Endometrial microvascular endothelial cells (primary cell): ENCODE measurements around the gene OOSP1. TPM values are rescaled to one million over a fixed set of nuclear protein-coding genes. Genes with fewer than 3 reads are reported as not detected.
"Not testable (repeated sequence)": the region's sequence is repeated elsewhere in the genome, so short reads cannot be mapped to it uniquely, and the experiment has no call there.

Experiments
- in situ Hi-C: cut with HindIII; loops from 2 replicates; pipeline ENCODE4 v1.10.0; 2017; ENCODE audit warnings: low sequenced_read_pairs, low pct_unique_long_range_greater_than_20kb; ENCODE audit errors: inconsistent ontology term
- total RNA-seq: library from RNA; depleted of rRNA; stranded (reverse); fragments of >200 nt; gene quantifications from one replicate; pipeline ENCODE4 v1.2.3, GENCODE V29; 2015; ENCODE audit errors: inconsistent ontology term

The OOSP1 gene
- total RNA-seq, 1 donor from 2014 or later: not detected

DNA sequence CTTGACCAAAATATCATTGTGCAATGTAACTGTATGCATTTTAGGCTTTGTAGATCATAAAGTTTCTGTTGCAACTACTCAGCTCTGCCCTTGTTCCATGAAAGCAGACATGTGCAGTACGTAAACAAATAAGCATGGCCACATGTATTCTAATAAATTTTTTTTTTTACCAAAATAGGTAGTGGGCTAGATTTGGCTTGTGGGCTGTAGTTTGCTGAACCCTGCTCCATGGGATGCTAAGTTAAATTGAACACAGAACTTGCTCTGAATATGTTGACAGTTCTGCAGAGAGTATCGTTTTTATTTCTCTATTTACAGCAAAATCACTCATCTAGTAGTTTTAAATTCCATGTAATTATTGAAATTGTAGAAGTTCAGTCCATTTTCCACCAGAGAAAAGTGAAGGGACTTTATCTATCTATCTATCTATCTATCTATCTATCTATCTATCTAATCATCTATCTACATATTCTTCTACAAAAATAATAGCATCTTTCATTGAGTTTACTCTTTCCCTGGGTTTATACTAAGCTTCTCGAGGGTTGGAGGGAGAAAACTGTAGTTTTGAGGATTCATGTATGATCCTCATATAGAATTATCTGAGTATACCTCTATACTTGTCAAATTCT is 16.1 kb downstream of the OOSP1 start:
- in situ Hi-C loops: no loop called here

DNA sequence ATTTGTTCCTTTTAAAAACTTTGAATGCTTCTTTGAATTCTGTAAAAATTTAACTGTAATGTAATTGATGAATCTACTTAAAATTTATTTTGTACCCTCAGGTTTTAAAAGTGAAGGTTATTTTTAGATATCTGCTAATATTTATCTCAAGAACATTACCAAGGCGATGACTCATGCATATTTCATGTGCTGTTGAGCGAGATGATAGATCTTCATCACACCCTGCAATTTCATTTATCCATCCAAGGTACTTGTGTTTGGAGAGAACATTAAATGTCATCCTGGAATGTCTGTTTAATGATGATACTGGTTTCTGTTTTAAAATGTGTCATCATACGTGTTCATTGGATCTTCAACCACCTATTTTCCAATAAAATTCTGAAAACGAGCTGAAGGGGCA is 18.9 kb downstream of the OOSP1 start:
- in situ Hi-C loops: no loop called here

DNA sequence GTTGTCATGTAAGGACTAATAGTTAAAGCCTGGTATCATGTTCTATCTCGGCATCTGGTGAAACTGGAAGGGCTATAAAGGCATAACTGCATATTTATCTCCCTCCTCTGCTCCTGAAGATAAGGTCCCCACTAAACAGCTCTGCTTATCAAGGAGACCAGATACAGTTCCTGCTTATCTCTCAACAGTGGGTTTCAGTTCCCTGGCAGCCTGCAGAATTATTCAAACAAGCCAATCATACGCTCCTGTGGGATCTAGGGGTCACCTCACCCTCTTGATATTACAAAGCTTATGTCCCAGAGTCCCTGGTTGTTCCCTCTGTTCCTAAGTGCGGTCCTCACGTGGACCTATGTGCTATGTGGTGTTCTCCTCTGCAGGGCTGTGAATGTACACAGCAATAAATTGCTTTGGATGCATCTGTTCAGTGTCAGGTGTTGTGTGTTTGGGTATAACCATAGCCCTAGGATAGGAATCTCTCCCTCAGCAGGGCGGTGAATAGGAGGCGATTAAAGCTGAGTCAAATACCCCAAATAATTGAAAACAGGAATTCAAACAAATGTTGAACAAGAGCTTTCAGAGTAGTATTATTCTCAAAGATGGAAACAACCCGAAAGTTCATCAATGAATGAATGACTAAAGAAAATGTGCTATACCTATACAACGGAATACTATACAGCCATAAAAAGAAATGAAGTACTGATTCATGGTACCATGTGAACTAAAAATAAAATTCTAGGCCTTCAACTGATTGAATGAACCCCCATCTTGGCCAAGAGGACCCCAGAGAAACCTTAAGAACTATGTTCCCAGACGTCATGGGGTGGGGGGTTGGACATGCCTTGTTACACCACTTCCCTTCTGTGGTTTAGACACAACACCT is 22.5 kb downstream of the OOSP1 start:
- in situ Hi-C loops: no loop called here

DNA sequence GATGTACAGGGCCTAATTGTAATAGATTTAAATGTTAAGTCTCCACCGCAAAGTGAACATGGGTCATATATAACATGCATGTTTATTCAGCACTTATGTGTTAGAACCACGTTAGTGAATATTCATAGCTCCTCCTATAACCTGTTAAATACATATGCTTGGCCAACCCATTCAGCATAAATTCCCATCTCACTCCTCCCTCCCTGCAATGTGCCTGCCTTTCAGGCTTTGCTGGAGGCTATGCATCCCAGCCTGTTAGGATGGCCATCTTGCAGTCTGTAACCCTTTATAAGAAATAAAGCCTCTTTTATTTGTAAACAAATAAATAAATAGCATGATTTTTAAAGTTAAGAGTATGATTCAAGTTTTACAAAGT is 23.9 kb downstream of the OOSP1 start:
- in situ Hi-C loops: no loop called here

DNA sequence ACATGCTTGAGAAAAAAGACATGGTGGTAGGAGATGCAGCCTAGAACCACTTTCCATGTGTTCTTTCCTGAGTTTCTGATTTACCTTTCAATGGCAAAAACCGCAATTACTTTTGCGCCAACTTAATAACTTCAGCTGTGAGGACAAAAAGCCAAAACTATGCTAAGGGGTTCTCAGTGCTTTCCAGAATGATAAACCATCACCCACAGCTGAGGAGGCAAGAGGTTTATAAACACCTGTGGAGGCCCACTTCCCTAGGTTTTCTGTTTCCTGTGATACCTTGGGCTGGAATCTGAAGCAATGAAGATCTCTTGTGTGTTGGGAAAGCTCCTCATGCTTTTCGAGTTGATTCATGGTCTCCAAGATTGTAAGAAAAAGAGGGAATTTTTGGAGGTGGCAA is 25.5 kb downstream of the OOSP1 start, which contains the start of gene OOSP4A:
Gene OOSP4A, plus strand, starts transcription at position 301 of the 400 bp plus-strand sequence. Its CDS starts 0 bp downstream, at position 301.
- in situ Hi-C loops: no loop called here

DNA sequence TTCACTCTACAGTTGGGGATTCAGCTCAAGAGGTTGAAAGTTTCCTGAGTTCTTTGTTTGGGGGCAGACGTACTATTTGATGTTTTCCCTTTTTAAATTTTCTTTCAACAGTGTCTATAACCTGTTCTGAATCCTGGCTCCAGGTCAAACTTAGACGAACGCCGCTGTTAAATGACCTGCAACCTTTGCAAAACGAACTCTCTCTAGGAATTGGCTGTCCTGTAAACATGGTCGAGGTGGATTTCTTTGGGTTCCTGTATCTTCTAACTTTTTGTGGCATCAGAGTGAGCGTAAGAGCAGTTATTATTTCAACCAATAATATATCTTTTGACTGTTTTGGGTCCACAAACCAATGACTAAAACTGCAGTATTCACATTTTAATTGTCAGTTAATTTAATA is 27.2 kb downstream of the OOSP1 start:
- in situ Hi-C loops: no loop called here

DNA sequence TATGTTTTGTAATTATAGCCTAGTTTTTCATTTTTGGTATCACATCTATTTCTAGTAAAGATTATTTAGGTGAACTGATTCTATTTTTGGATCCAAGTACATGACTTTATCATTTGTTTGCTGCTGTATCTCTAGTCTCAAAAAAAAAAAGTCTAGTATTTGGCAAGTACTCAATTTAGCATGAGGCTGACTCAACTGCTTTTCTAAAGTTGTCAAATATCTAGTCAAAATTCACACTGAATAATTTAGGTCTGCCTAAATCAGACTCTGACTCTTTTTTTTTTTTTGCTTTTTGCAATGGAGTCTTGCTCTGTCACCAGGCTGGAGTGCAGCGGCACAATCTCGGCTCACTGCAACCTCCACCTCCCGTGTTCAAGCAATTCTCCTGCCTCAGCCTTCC is 28.0 kb downstream of the OOSP1 start:
- in situ Hi-C loops: no loop called here

DNA sequence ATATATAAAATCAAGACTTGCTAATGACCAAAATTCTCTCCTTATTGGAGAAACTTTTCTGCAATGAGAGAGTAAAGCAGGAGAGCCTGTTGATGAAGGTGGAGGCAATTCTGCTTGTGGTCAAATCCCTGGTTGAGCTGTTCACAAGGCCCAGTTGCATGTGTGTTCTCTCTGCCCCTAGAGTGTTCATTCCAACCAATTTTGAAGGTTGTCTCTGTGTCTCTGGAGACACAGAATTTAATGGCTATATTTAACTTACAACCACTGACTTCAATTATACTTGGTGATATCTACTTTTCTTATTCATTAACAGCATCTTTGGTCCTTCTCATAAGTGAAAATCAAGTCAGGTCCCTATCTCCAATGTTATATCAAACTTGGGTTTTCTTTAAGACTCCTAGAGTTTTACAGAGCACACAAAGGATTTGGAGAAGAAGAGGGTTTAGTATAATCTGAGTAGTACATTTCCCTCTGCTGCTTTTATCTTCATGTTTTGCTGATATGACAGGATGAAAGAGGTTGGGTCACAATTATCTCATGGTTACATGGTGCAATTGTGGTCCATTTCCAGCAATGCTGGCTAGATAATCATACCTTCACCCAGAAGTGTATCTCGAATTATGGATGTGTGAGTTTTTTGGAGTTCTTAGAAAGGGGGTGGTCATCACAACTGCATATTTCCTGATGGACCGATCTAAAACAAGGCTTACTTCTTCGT is 29.6 kb downstream of the OOSP1 start:
- in situ Hi-C loops: no loop called here

DNA sequence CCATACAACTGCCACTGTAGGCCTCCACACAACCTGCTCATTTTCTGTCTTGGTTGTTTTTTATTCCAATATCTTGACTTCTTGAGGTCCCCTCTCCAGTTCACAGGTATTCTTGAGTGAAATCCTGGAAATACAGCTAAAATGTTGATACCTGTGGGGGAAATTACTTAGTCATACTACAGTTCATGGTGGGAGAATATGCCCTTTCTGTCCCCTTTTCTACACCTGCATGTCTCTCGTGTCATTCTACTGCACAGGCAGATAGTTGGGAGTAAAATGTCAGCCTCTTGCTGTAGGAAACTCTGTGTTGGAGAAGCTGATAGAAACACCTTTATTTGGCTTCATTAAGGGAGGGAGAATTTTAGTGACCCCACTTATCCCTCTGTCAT is 30.2 kb downstream of the OOSP1 start:
- in situ Hi-C loops: no loop called here

DNA sequence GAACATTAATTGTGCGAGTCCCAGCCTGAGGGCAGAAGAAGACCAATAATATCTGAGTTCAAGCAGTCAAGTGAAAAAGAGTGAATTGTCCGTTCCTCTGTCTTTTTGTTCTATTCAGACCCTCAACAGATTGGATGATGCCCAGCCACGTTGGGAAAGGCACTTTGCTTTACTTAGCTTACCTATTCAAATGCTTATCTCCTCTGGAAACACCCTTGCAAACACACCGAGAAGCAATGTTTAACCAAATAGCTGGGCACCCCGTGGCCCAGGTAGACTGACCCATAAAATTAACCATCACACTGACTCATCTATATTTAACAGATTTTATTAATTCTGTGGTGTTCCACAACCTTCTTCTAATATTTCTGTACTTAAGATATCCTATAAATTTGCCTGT is 34.9 kb downstream of the OOSP1 start:
- in situ Hi-C loops: no loop called here

DNA sequence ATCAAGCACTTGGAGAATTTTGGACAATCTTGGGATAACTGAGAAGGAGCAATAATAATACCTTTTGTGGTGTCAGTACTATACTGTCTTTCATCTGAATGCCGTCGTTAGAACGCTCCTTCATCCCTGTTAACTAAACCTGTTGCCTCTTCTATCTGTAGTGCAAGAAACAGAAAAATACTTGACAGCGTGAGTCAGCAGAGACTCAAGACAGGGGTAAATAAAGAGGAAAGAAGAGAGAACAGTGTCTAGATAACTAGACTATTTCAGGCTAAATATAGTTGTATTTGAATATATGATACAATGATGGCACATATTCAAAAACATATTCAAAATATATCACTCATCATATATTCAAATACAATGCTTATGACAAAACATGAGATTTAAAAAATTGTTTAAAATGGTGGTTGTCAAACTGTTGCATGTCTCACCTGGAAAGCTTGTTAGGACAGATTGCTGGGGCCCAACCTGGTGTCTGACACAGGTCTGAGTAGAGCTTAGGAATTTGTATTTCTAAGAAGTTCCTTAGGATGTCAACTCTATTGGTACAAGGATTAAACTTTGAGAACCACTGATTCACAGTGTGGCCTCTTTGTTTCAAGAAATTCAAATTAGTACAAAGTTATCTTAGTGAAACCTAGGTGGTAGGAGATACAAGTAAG is 43.0 kb downstream of the OOSP1 start:
- in situ Hi-C loops: no loop called here

DNA sequence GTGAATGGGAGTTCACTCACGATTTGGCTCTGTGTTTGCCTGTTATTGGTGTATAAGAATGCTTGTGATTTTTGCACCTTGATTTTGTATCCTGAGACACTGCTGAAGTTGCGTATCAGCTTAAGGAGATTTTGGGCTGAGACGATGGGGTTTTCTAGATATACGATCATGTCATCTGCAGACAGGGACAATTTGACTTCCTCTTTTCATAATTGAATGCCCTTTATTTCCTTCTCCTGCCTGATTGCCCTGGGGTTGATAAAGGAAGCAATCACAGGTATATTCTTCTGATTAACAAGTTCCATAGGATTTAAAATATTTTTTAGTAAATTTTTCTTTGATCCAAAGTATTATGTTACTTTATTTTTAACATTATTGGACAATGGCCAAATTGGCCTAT is 43.8 kb downstream of the OOSP1 start:
- in situ Hi-C loops: not testable (repeated sequence)

DNA sequence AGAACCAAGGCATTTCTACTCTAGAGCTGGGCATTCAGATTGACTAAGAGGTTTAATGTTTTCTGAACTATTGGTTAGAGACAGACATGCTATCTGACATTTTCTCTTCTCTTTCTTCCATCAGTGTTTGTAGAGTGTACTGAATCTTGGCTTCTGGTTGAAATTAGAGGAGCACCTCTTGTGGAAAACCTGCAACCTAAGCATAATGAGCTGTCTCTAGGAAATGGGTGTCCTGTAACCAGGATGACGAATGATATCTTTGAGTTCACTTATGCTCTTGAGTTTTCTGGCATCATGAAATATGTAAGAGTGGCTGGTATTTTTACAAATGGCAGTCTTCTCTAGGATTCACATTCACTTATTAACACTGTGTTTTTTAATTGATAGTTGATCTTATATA is 45.0 kb downstream of the OOSP1 start:
- in situ Hi-C loops: no loop called here

DNA sequence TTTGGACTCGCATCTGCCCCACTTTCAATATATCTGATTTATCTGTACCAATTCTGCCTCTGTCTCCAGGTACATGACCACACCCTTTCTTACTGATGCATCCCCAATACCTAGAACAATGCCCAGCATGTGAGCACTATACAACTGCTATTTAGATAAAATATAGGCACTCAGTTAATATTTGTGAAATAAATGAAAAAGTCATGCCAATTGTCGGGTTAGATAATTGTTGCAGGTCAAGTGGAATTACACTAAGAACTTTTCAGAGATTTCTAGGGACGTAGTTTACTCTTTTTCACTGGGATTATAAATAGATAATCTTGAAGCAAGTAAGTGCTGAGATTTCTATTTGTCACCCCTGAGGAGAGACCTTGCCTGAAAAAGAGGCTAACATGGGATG is 46.1 kb downstream of the OOSP1 start:
- in situ Hi-C loops: no loop called here

DNA sequence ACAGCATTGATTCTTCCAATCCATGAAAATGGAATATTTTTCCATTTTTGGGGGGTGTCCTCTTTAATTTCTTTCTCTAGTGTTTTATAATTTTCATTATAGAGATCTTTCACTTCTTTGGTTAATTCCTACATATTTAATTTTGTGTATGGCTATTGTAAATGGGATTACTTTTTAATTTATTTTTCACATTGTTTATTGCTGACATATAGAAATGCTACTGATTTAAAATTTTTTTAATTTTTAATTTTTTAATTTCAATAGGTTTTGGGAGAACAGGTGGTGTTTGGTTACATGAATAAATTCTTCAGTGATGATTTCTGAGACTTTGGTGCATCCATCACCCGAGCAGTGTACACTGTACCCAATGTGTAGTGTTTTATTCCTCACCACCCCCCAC is 52.2 kb downstream of the OOSP1 start:
- in situ Hi-C loops: no loop called here

DNA sequence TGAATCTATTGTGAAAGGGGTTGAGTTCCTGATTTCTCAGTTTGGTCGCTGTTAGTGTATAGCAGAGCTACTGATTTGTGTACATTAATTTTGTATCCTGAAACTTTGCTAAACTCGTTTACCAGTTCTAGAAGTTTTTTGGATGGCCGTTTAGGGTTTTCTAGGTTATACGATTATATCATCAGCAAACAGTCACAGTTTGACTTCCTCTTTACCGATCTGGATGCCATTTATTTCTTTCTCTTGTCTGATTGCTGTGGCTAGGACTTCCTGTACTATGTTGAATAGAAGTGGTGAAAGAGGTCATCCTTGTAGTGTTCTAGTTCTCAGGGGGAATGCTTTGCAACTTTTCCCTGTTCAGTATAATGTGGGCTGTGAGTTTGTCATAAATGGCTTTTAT is 54.2 kb downstream of the OOSP1 start:
- in situ Hi-C loops: no loop called here

DNA sequence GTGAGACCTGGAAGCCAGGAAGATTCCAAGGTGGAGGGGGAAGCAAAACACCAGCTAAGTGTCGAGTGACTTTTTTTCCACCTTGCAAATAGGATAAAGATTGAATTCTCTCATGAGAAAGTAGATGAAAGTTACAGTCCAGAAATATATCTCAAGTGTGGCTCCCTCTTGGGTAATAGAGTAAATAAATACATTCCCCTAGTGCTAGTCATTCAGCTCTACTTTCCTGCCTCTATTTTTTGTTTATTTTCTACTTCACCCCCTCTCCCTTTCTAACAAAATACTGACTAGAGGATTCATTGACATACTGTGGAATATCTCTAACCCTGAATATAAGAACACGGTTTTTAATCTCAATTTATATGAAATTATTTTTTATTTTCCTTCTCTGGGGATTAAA is 59.6 kb downstream of the OOSP1 start:
- in situ Hi-C loops: no loop called here

DNA sequence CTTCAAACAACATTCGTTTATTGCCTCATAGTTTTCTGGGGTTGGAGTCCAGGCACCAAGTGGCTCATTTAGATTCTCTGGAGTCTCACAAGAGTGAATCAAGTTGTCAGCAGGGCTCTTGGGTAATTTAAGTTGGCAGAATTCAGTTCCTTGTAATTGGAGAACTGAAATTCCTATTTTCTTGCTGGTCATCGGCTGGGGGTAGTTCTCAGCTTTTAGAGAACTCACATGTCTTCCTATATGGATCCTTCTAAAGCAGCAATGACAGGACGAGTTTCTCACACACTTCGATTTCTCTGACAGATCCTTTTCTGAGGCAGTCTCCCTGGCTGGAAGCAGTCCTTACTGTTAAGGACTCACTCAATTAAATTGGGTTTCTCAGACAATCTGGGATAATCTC is 61.5 kb downstream of the OOSP1 start:
- in situ Hi-C loops: no loop called here

DNA sequence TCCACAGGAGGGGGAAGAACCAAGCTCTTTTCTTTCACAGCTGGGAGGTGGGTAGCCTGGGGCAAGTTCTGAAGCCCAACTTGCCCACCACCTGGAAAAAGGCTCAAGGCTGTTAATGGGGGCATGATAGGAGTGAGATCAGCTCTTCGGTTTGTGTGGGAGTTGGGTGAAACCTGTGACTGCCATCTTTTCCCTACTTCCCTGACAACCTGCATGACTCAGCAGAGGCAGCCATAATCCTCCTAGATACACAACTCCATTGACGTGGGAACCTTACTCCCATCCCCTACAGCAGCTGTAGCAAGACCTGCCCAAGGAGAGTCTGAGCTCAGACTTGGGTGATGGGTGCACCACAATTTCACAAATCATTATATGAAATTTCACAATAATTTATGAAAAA is 65.5 kb downstream of the OOSP1 start:
- in situ Hi-C loops: no loop called here
